Measurements from ENCODE around the gene LCN10.

LCN10 gene

DNA sequence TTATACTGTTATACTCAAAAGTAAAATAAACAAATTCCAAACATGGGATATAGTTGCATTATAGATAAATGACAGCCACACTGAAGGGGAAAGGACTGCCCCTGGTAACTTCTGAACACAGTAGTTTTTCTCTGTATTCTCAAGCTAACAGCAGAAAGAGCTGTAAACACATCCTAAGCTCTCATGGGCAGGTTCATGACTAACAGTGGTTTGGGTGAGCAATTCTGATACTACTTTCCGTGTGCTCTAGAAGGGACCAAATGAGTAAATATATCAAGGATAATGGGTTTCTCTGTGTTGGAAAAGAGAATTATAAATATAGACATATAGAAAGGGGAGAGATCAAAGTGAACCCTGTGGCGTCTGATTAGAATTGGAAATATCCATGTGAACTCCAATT is 7.8 kb upstream of the LCN10 start:
- TF ChIP-seq, protein P1, sequence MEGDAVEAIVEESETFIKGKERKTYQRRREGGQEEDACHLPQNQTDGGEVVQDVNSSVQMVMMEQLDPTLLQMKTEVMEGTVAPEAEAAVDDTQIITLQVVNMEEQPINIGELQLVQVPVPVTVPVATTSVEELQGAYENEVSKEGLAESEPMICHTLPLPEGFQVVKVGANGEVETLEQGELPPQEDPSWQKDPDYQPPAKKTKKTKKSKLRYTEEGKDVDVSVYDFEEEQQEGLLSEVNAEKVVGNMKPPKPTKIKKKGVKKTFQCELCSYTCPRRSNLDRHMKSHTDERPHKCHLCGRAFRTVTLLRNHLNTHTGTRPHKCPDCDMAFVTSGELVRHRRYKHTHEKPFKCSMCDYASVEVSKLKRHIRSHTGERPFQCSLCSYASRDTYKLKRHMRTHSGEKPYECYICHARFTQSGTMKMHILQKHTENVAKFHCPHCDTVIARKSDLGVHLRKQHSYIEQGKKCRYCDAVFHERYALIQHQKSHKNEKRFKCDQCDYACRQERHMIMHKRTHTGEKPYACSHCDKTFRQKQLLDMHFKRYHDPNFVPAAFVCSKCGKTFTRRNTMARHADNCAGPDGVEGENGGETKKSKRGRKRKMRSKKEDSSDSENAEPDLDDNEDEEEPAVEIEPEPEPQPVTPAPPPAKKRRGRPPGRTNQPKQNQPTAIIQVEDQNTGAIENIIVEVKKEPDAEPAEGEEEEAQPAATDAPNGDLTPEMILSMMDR (IDR thresholded peaks at IDR 0.05; ENCODE audit: borderline replicate concordance, extremely low read depth, low read length, poor library complexity, severe bottlenecking), result no peak
- Histone ChIP-seq H3K27ac (ENCODE audit: low read length) (no peak overlapping the region), H4K20me1 (ENCODE audit: insufficient read depth, low read length) (no peaks in the 10 kb centered on the region), H3K36me3 (ENCODE audit: insufficient read depth, low read length) (no peaks in the 10 kb centered on the region), H3K4me1 (ENCODE audit: insufficient read depth, low read length) (no peaks in the 10 kb centered on the region), H3K4me3 (ENCODE audit: low read depth in 1 of 2, low read length in 2 of 2) (no peak overlapping the region), H3K4me2 (ENCODE audit: insufficient read depth, low read length) (no peak overlapping the region), H2AFZ (ENCODE audit: low read depth, low read length) (no peak overlapping the region), H3K9ac (ENCODE audit: low read depth, low read length) (no peak overlapping the region), H3K9me3 (ENCODE audit: insufficient read depth, low read length, severe bottlenecking) (no peaks in the 10 kb centered on the region), H3K79me2 (ENCODE audit: insufficient read depth, low read length) (no peaks in the 10 kb centered on the region), H3K27me3 (ENCODE audit: insufficient read depth, low read length, poor library complexity) (no peaks in the 10 kb centered on the region)
- no peak for ATAC-seq (ENCODE audit: insufficient read depth, low read depth)
- DNase-seq, result no peak

DNA sequence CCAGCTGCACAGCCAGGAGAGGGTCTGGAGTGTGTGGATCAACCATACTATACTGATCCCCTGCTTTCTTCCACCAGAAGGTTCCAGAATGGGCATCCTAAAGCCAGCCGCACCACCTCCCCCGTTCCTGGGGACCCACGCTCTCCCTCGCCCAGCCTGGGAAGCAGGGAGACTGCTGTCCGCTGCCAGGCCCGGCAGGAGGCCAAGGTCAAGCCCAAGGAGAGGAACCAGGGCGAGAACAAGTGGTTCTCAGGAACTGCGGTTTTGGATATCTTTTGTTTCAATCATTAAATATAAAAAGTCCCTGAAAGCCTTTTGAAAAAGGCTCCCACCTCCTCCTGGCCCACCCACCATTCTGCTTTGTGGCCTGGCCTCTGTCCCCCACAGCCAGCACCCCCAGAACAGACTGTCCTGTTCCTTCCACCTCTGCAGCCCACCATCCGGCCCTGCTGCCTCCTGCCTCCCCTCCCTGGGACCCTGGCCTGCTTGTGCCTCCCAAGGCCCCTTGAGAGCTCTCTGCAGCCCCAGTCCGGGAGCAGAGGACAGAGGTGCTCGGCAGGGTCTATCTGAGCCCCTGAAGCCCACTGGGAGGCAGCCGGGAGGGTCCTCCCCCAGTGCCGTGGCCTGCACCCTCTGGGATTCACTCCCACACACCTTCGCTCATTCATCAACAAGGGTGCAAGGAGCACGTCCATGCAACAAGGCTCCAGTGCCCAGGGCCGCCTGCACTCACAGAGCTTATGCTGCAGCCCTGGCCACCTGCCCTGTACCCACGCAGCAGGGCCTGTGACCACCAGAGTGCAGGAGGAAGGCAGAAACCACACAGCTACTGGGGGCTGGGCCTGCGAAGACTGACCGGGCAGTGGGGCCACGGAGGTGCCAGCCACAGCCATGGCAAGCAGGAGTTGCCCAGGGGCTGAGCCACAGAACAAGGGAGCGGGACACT is 6.2 kb upstream of the LCN10 start:
- no peak for TF ChIP-seq EZH2 (IDR thresholded peaks at IDR 0.05; ENCODE audit: borderline replicate concordance, low read depth, low read length, severe bottlenecking)
- TF ChIP-seq, protein P1 (IDR thresholded peaks at IDR 0.05; ENCODE audit: borderline replicate concordance, extremely low read depth, low read length, poor library complexity, severe bottlenecking), result no peak
- H3K27me3 ChIP-seq (ENCODE audit: insufficient read depth, low read length, poor library complexity), result no peaks in the 10 kb centered on the region
- no peak for ATAC-seq (ENCODE audit: insufficient read depth, low read depth)
- no peak overlapping the region for H3K4me3 ChIP-seq (ENCODE audit: low read depth in 1 of 2, low read length in 2 of 2)
- H4K20me1 ChIP-seq (ENCODE audit: insufficient read depth, low read length), result no peaks in the 10 kb centered on the region
- H2AFZ ChIP-seq (ENCODE audit: low read depth, low read length), result no peak overlapping the region
- no peaks in the 10 kb centered on the region for H3K36me3 ChIP-seq (ENCODE audit: insufficient read depth, low read length)
- no peaks in the 10 kb centered on the region for H3K79me2 ChIP-seq (ENCODE audit: insufficient read depth, low read length)
- no peak for DNase-seq
- H3K27ac ChIP-seq (ENCODE audit: low read length), result no peak overlapping the region
- H3K4me1 ChIP-seq (ENCODE audit: insufficient read depth, low read length), result no peaks in the 10 kb centered on the region
- no peak overlapping the region for H3K9ac ChIP-seq (ENCODE audit: low read depth, low read length)
- no peak overlapping the region for H3K4me2 ChIP-seq (ENCODE audit: insufficient read depth, low read length)
- no peaks in the 10 kb centered on the region for H3K9me3 ChIP-seq (ENCODE audit: insufficient read depth, low read length, severe bottlenecking)

DNA sequence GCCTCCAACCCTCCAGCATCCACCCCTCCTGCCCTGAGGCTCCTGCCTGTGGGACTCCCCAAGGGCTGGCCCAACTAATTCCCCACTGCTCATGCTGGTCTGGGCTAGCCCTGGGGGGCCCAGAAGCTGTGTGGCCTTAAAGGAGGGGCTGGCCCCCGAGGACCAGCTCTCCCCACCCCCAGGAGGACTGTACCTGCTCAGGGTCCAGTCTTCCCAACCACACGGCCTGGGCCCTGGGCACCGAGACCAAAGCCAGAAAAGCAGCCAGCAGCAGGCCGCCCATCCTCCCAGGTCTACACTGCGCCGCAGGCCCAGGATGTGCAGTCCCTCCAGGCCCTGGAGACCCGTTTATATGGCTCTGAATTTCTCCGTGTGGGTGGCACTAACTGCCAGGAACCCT is 5.5 kb upstream of the LCN10 start, which contains the start of gene LCN6:
Gene LCN6 (minus strand): TSS at position 325 of the 400 bp plus-strand sequence. CDS start 42 bp downstream, at position 283.
- Histone ChIP-seq H2AFZ (ENCODE audit: low read depth, low read length) (no peak within 1 kb of the TSS), H3K9me3 (ENCODE audit: insufficient read depth, low read length, severe bottlenecking) (no peaks in the 10 kb centered on the region), H3K4me3 (ENCODE audit: low read depth in 1 of 2, low read length in 2 of 2) (no peak within 1 kb of the TSS), H3K4me2 (ENCODE audit: insufficient read depth, low read length) (no peak within 1 kb of the TSS), H3K79me2 (ENCODE audit: insufficient read depth, low read length) (no peaks in the 10 kb centered on the region), H3K27ac (ENCODE audit: low read length) (no peak within 1 kb of the TSS), H3K9ac (ENCODE audit: low read depth, low read length) (no peak within 1 kb of the TSS), H4K20me1 (ENCODE audit: insufficient read depth, low read length) (no peaks in the 10 kb centered on the region), H3K27me3 (ENCODE audit: insufficient read depth, low read length, poor library complexity) (no peaks in the 10 kb centered on the region), H3K36me3 (ENCODE audit: insufficient read depth, low read length) (no peaks in the 10 kb centered on the region), H3K4me1 (ENCODE audit: insufficient read depth, low read length) (no peaks in the 10 kb centered on the region)
- no peak for ATAC-seq (ENCODE audit: insufficient read depth, low read depth)
- no peak for TF ChIP-seq EZH2 (IDR thresholded peaks at IDR 0.05; ENCODE audit: borderline replicate concordance, low read depth, low read length, severe bottlenecking)
- TF ChIP-seq, protein P1 (IDR thresholded peaks at IDR 0.05; ENCODE audit: borderline replicate concordance, extremely low read depth, low read length, poor library complexity, severe bottlenecking), result no peak
- no peak for DNase-seq

Data from DND-41 (cell line).